NOMO-1 treated with DMSO at 0.1 percent for 48 hours (cell line): ENCODE results near the gene GPER1.
"Not testable (repeated sequence)": the region's sequence is repeated elsewhere in the genome, so short reads cannot be mapped to it uniquely, and the experiment has no call there.

Source experiments
- DNase-seq: peaks from one replicate; lab custom pipeline; 2025; ENCODE audit not compliant: unreplicated experiment; lab: John Stamatoyannopoulos, UW

Gene GPER1

GRCh38 chr7:1068013-1068412, 19.9 kb upstream of the GPER1 start:
- no peak for DNase-seq

- DNase-seq = no peak
These were observed 19.3 kb upstream of the GPER1 start for GRCh38 chr7:1068619-1069018.

GRCh38 chr7:1070544-1071011, 17.3 kb upstream of the GPER1 start:
- DNase-seq = no peak

DNA sequence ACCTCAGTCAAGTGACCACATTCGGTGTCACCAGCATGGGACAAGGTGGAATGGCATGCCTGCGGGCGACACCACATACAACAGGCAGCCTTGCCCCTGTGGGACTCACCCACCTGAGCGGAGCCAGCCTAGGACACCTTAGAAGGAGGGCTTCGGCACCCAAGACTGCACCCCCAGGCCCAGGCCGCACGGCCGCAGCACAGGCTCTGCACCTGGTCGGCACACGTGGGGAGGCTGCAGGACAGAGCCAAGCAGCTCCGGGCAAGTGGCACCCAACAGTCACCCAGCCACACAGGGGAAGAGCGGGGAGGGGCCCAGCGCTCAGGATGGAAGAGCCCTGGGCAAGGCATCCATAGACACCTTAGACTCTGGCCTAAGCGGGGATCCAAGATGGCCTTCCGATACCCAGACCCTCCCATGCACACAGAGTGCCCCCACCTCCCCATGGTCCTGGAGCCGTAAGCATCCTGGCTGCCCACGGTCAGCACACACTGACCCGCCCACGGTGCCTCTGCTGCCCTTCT, 16.1 kb upstream of the GPER1 start:
- no peak for DNase-seq

GRCh38 chr7:1073142-1073977, 14.6 kb upstream of the GPER1 start:
- no peak for DNase-seq

GRCh38 chr7:1074018-1074417, 13.9 kb upstream of the GPER1 start:
- not testable (repeated sequence) for DNase-seq

- no peak for DNase-seq
These were observed 13.1 kb upstream of the GPER1 start for GRCh38 chr7:1074593-1075431.

DNA sequence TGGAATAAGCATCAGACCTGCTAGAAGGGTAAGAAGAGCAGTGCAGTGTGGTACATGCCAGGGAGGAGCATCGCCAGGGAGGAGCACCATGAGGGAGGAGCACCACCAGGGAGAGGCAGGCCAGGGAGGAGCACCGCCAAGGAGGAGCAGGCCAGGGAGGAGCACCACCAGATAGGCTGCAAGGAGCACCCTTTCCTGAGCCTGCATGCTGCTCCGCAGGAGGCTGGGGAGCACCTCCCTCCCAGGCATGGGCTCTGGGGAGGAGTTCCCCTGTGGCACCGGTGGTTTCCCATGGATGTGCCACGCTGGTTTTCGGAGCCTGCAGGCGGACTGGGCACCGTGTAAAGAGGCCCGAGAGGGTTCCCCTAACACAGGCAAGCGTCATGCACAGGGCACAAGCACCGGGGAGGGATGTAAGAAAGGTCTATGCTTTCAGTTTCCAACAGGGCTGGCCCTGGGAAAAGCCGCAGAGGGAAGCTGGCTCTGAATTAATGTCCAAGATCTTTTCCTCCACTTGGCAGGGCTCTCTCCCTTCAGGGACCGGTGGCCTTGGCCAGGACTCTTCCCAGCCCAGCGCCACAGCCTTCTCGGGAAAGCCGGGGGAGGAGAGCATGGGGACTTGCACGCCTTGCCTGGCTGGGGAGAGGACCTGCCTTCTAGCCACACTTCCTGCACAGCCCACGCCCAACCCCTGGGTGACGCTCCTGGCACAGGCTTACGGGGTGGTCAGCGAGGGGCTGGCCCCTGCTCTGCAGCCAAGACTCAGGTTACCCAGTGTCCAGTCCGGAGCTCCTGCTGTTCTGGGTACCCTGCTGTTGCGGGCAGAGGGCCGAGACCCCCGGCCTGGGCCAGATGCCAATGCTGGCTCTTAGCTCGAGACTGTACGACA, 11.5 kb upstream of the GPER1 start:
- no peak for DNase-seq

DNA sequence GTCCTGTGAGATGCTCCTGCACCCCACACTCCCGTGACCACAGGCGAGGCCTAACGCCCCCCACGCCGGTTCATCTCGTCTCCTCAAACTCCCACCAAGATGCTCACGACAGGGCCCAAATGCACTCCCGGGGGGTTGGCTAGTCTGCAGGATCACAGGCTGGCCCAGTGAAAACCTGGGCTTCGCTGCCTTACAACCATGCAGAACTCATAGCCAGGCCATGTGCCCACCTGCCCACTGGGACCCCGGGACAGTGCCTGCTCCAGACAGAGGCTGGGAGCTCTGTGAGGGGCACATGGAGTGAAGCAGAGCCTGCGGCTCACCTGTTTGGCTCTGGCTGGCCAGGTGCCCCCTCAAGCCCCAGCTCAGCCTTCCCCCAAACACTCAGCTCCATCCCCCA, 9.4 kb upstream of the GPER1 start:
- no peak for DNase-seq

GRCh38 chr7:1078985-1079384, 8.9 kb upstream of the GPER1 start:
- DNase-seq = no peak

- DNase-seq = no peak
These were observed 8.4 kb upstream of the GPER1 start for GRCh38 chr7:1079546-1079945.

DNA sequence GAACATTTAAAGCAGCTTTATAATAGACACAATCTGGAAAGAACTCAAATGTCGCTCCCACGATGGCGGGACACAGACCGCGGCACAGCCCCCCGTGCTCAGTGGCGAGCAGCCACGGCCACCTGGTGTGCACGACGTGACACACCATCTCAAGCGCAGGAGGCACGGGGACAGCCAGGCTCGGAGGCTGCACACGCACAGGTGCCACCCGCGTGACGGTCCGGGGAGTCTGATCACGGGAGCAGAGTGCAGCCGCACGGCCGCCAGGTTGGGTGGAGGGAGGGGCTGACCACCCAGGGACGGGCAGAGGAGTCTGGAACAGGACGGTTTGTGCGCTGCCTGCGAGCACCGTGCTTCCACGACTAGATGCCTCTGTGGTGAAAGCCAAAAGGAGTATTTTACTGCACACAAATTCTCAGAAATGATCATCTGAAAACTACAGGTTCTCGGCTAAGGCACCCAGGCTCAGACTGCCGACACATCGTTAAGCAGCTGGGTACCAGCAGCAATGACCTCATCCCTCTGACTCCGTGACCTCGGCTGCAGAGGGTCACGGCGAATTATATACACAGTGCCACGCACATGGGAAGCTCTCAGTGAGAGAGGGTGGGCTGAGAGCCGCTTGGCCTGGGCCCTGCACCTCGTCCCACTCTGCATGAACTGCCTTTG, 7.5 kb upstream of the GPER1 start:
- DNase-seq = no peak

- no peak for DNase-seq
These were observed 7.0 kb upstream of the GPER1 start for GRCh38 chr7:1080921-1081255.

DNA sequence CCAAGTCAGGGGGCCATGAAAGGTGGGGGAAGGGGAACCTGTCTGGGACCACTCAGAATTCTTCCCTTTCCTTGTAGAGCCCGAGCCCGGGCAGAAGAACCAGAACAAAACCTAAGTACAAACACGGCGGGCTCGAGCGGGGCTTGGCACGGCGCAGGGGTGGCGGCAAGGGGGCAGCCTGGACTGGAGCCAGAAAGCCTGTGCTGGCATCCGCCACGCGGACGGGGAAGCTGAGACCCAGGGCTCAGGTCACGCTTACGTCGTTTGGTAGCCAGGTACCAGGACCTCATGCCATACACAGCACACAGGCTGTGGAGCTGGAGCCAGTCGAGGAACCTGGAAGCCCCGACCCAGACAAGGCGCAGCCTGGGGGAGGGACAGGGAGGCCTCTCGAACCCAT, 6.6 kb upstream of the GPER1 start:
- no peak for DNase-seq

GRCh38 chr7:1081931-1082401, 5.9 kb upstream of the GPER1 start:
- no peak for DNase-seq

GRCh38 chr7:1083729-1084657, 3.9 kb upstream of the GPER1 start:
- DNase-seq = no peak

- no peak for DNase-seq
These were observed 2.6 kb upstream of the GPER1 start for GRCh38 chr7:1085266-1085665.

GRCh38 chr7:1085910-1086421, 1.9 kb upstream of the GPER1 start:
- no peak for DNase-seq
